WTC11 (cell line): Measurements from ENCODE around the gene MRPS23. TPM values are rescaled to one million over a fixed set of nuclear protein-coding genes. Genes with fewer than 3 reads are reported as not detected.

Experiments used
- ATAC-seq: fragments of 200-7000 bp; cut with Tn5 transposase; 2 replicates; pipeline ENCODE4 v1.10.0; 2021; ENCODE audit warnings: mild to moderate bottlenecking, moderate library complexity
- CTCF ChIA-PET: fragments of 300-600 bp; sonication (Branson Sonifier 250); formaldehyde crosslinking; loops from one replicate; lab custom pipeline; 2021; ENCODE audit warnings: antibody characterized with exemption; lab: Charles Lee
- POLR2A ChIA-PET: fragments of 350-600 bp; sonication (Branson Sonifier 250); formaldehyde crosslinking; loops from one replicate; lab custom pipeline; 2021; ENCODE audit warnings: antibody characterized with exemption; lab: Charles Lee
- DNase-seq: peaks from one replicate; pipeline ENCODE4 v3.0.0; 2021; ENCODE audit warnings: low spot score
- H3K27ac Mint-ChIP-seq: 2 replicates; pipeline ENCODE4 v1.8.0; 2021; ENCODE audit warnings: mixed read lengths
- H3K27me3 Mint-ChIP-seq: 2 replicates; pipeline ENCODE4 v1.8.0; 2021; ENCODE audit warnings: low read depth, mild to moderate bottlenecking, moderate library complexity, mixed read lengths
- H3K36me3 Mint-ChIP-seq: 2 replicates; pipeline ENCODE4 v1.8.0; 2021; ENCODE audit warnings: mixed read lengths
- H3K4me1 Mint-ChIP-seq: 2 replicates; pipeline ENCODE4 v1.8.0; 2022; ENCODE audit warnings: mixed read lengths
- H3K4me3 Mint-ChIP-seq: 2 replicates; pipeline ENCODE4 v1.8.0; 2021; ENCODE audit warnings: mild to moderate bottlenecking, moderate library complexity, mixed read lengths
- H3K9me3 Mint-ChIP-seq: 2 replicates; pipeline ENCODE4 v1.8.0; 2021; ENCODE audit warnings: mixed read lengths
- ATF1 ChIP-seq: sonication (generic); formaldehyde crosslinking; IDR thresholded peaks from 2 replicates; pipeline ENCODE4 v1.8.1; 2023; ENCODE audit warnings: mild to moderate bottlenecking, moderate library complexity, missing genetic modification reagents
- CREB1 ChIP-seq: sonication (generic); formaldehyde crosslinking; IDR thresholded peaks from 2 replicates; pipeline ENCODE4 v1.8.0; 2023; ENCODE audit warnings: mild to moderate bottlenecking, missing genetic modification reagents
- ELF4 ChIP-seq: sonication (generic); formaldehyde crosslinking; IDR thresholded peaks from 2 replicates; pipeline ENCODE4 v1.8.1; 2022; ENCODE audit warnings: low read depth, mild to moderate bottlenecking, moderate library complexity, missing genetic modification reagents
- EMX1 ChIP-seq: fragments of 250-450 bp; sonication (Bioruptor Pico); IDR thresholded peaks from 2 replicates; pipeline ENCODE4 v1.8.0; 2021; ENCODE audit warnings: mild to moderate bottlenecking
- GABPB1 ChIP-seq: sonication (generic); formaldehyde crosslinking; IDR thresholded peaks from 2 replicates; pipeline ENCODE4 v1.8.1; 2023; ENCODE audit warnings: mild to moderate bottlenecking, missing genetic modification reagents
- HMGA2 ChIP-seq: fragments of 250-450 bp; sonication (Bioruptor Pico); IDR thresholded peaks from 2 replicates; pipeline ENCODE4 v1.4.0; 2021; ENCODE audit warnings: mild to moderate bottlenecking, moderate library complexity
- JUN ChIP-seq: sonication (generic); formaldehyde crosslinking; IDR thresholded peaks from 2 replicates; pipeline ENCODE4 v1.8.0; 2023; ENCODE audit warnings: mild to moderate bottlenecking, missing genetic modification reagents
- KAT7 ChIP-seq: sonication (generic); formaldehyde crosslinking; IDR thresholded peaks from 2 replicates; pipeline ENCODE4 v1.8.1; 2023; ENCODE audit warnings: missing genetic modification reagents, mild to moderate bottlenecking, borderline replicate concordance
- MXD4 ChIP-seq: fragments of 250-450 bp; sonication (Bioruptor Pico); IDR thresholded peaks from 2 replicates; pipeline ENCODE4 v1.8.0; 2021; ENCODE audit warnings: mild to moderate bottlenecking, moderate library complexity, borderline replicate concordance
- NFATC4 ChIP-seq: fragments of 250-450 bp; sonication (Bioruptor Pico); IDR thresholded peaks from 2 replicates; pipeline ENCODE4 v1.9.0; 2021; ENCODE audit warnings: mild to moderate bottlenecking
- RORB ChIP-seq: fragments of 250-450 bp; sonication (Bioruptor Pico); IDR thresholded peaks from 2 replicates; pipeline ENCODE4 v1.9.0; 2021; ENCODE audit warnings: mild to moderate bottlenecking
- TP53 ChIP-seq: sonication (generic); formaldehyde crosslinking; IDR thresholded peaks from 2 replicates; pipeline ENCODE4 v1.8.1; 2023; ENCODE audit warnings: mild to moderate bottlenecking, missing genetic modification reagents
- ZNF219 ChIP-seq: sonication (generic); formaldehyde crosslinking; IDR thresholded peaks from 2 replicates; pipeline ENCODE4 v1.8.0; 2023; ENCODE audit warnings: missing genetic modification reagents, mild to moderate bottlenecking, borderline replicate concordance
- ZNF263 ChIP-seq: sonication (generic); formaldehyde crosslinking; IDR thresholded peaks from 2 replicates; pipeline ENCODE4 v1.8.1; 2022; ENCODE audit warnings: low read depth, mild to moderate bottlenecking, moderate library complexity, missing genetic modification reagents
- ZNF416 ChIP-seq: fragments of 250-450 bp; sonication (Bioruptor Pico); IDR thresholded peaks from 2 replicates; pipeline ENCODE4 v1.9.0; 2021; ENCODE audit warnings: mild to moderate bottlenecking, inconsistent platforms
- total RNA-seq: library from RNA; stranded (reverse); gene quantifications from 3 replicates; pipeline ENCODE4 v1.2.3, GENCODE V29; 2021
- TF ChIP-seq, protein P1 (sequence below): fragments of 250-450 bp; sonication (Bioruptor Pico); IDR thresholded peaks from 2 replicates; pipeline ENCODE4 v1.9.0; 2021; ENCODE audit warnings: mild to moderate bottlenecking, borderline replicate concordance
- TF ChIP-seq, protein P2 (sequence below): fragments of 250-450 bp; sonication (Bioruptor Pico); conservative IDR thresholded peaks from 2 replicates; pipeline ENCODE4 v1.9.0; 2021; ENCODE audit warnings: mild to moderate bottlenecking
- TF ChIP-seq, protein P3 (sequence below): fragments of 250-450 bp; sonication (Bioruptor Pico); IDR thresholded peaks from 2 replicates; pipeline ENCODE4 v2.1.2; 2022; ENCODE audit warnings: mild to moderate bottlenecking, moderate library complexity
- TF ChIP-seq, protein P4 (sequence below): sonication (generic); formaldehyde crosslinking; IDR thresholded peaks from 2 replicates; pipeline ENCODE4 v1.8.1; 2023; ENCODE audit warnings: mild to moderate bottlenecking, missing genetic modification reagents, moderate library complexity
- TF ChIP-seq, protein P5 (sequence below): sonication (generic); formaldehyde crosslinking; conservative IDR thresholded peaks from 2 replicates; pipeline ENCODE4 v1.8.1; 2023; ENCODE audit warnings: mild to moderate bottlenecking, low read depth, missing genetic modification reagents, moderate library complexity
- TF ChIP-seq, protein P6 (sequence below): sonication (generic); formaldehyde crosslinking; IDR thresholded peaks from 2 replicates; pipeline ENCODE4 v1.8.0; 2022; ENCODE audit warnings: mild to moderate bottlenecking, missing genetic modification reagents
- TF ChIP-seq, protein P7 (sequence below): sonication (generic); formaldehyde crosslinking; IDR thresholded peaks from 2 replicates; pipeline ENCODE4 v1.8.1; 2022; ENCODE audit warnings: missing genetic modification reagents, borderline replicate concordance

Gene MRPS23
- total RNA-seq, 1 experiment from 2014 or later = 65.3 TPM

DNA sequence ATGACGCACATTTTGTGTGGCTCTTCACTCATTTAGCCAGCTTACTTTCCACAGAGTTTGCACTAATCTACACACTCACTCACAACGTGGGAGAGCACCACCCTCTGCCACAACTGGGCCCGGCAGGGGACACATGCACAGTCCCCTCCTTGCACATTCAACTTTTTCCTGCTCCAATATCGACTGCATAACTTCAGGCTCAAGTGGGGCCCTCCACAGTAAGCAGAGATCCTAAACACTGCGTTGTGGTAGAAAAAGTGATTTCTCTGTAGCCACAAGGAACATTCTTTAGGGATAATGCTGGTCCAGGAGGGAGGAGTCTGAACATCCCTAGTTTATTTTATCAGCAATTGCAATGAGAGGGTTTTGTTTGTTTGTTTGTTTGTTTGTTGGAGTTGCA is 40.0 kb downstream of the MRPS23 start:
- Mint-ChIP-seq H3K4me1 (peaks cover 16% of the 10 kb centered on the region), H3K4me3 (no peak overlapping the region), H3K9me3 (no peaks in the 10 kb centered on the region)
- POLR2A ChIA-PET = no interaction called here
- ATAC-seq (no peak), DNase-seq (no peak)
- no peak for TF ChIP-seq ELF4
- TF ChIP-seq ZNF263 = no peak
- TF ChIP-seq, protein P1, sequence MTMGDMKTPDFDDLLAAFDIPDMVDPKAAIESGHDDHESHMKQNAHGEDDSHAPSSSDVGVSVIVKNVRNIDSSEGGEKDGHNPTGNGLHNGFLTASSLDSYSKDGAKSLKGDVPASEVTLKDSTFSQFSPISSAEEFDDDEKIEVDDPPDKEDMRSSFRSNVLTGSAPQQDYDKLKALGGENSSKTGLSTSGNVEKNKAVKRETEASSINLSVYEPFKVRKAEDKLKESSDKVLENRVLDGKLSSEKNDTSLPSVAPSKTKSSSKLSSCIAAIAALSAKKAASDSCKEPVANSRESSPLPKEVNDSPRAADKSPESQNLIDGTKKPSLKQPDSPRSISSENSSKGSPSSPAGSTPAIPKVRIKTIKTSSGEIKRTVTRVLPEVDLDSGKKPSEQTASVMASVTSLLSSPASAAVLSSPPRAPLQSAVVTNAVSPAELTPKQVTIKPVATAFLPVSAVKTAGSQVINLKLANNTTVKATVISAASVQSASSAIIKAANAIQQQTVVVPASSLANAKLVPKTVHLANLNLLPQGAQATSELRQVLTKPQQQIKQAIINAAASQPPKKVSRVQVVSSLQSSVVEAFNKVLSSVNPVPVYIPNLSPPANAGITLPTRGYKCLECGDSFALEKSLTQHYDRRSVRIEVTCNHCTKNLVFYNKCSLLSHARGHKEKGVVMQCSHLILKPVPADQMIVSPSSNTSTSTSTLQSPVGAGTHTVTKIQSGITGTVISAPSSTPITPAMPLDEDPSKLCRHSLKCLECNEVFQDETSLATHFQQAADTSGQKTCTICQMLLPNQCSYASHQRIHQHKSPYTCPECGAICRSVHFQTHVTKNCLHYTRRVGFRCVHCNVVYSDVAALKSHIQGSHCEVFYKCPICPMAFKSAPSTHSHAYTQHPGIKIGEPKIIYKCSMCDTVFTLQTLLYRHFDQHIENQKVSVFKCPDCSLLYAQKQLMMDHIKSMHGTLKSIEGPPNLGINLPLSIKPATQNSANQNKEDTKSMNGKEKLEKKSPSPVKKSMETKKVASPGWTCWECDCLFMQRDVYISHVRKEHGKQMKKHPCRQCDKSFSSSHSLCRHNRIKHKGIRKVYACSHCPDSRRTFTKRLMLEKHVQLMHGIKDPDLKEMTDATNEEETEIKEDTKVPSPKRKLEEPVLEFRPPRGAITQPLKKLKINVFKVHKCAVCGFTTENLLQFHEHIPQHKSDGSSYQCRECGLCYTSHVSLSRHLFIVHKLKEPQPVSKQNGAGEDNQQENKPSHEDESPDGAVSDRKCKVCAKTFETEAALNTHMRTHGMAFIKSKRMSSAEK (CRISPR knock-in tag) = no peak
- no peak for TF ChIP-seq EMX1 (CRISPR knock-in tag)
- TF ChIP-seq MXD4 (CRISPR knock-in tag) = no peak
- TF ChIP-seq ZNF219 (CRISPR knock-in tag) = no peak
- TF ChIP-seq, all 79 proteins: peak for 0
- Mint-ChIP-seq H3K27ac (no peak overlapping the region), H3K36me3 (no peaks in the 10 kb centered on the region), H3K27me3 (peaks cover 7% of the 10 kb centered on the region)
- CTCF ChIA-PET = no interaction called here

DNA sequence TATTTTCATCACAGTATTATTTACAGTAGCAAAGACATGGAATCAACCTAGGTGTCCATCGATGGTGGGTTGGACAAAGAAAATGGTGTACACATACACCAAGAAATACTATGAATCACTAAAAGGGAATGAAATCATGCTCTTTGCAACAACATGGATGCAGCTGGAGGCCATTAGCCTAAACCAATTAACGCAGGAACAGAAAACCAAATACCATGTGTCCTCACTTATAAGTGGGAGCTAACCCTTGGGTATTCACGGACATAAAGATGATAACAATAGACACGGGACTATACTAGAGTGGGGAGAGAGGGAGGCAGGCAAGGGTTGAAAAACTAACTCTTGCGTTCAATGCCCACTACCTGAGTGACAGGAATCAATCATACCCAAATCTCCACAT is 41.0 kb downstream of the MRPS23 start:
- H3K4me3 Mint-ChIP-seq = no peak overlapping the region
- TF ChIP-seq KAT7 (CRISPR knock-in tag) (no peak), CREB1 (no peak), MXD4 (CRISPR knock-in tag) (no peak), NFATC4 (no peak), GABPB1 (CRISPR knock-in tag) (no peak), TP53 (CRISPR knock-in tag) (no peak), EMX1 (CRISPR knock-in tag) (no peak), JUN (CRISPR knock-in tag) (no peak), ZNF416 (CRISPR knock-in tag) (no peak), ATF1 (CRISPR knock-in tag) (no peak), RORB (CRISPR knock-in tag) (no peak), HMGA2 (no peak)
- TF ChIP-seq, protein P2, sequence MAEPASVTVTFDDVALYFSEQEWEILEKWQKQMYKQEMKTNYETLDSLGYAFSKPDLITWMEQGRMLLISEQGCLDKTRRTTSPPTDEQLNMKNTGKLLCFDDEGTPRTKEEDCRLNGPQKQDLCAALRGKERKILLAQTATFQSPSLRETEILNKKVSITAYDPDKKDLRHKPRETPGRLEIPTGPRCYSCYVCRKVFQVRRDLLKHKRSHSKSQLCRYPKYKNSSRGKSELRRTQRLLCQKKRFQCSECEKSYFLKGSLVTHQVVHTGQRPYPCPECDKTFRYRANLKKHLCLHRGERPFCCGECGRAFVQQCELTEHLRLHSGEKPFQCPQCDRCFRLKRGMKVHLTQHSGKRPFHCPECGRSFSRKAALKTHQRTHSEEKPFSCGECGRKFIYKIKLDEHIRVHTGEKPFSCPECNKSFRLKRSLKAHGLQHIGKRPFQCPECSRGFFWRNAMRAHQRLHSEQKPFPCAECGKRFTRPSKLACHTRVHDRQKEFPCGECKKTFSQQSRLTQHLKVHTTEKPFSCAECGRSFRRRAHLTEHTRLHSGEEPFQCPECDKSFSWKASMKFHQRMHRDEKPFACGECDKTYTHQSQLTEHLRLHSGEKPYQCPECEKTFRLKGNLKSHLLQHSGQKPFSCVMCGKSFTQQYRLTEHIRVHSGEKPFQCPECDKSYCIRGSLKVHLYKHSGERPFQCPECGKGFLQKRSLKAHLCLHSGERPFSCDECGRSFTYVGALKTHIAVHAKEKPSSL (CRISPR knock-in tag) = no peak
- TF ChIP-seq, protein P3, sequence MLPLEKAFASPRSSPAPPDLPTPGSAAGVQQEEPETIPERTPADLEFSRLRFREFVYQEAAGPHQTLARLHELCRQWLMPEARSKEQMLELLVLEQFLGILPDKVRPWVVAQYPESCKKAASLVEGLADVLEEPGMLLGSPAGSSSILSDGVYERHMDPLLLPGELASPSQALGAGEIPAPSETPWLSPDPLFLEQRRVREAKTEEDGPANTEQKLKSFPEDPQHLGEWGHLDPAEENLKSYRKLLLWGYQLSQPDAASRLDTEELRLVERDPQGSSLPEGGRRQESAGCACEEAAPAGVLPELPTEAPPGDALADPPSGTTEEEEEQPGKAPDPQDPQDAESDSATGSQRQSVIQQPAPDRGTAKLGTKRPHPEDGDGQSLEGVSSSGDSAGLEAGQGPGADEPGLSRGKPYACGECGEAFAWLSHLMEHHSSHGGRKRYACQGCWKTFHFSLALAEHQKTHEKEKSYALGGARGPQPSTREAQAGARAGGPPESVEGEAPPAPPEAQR (CRISPR knock-in tag) = no peak
- TF ChIP-seq, protein P4, sequence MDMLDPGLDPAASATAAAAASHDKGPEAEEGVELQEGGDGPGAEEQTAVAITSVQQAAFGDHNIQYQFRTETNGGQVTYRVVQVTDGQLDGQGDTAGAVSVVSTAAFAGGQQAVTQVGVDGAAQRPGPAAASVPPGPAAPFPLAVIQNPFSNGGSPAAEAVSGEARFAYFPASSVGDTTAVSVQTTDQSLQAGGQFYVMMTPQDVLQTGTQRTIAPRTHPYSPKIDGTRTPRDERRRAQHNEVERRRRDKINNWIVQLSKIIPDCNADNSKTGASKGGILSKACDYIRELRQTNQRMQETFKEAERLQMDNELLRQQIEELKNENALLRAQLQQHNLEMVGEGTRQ (CRISPR knock-in tag) = no peak
- TF ChIP-seq, protein P5, sequence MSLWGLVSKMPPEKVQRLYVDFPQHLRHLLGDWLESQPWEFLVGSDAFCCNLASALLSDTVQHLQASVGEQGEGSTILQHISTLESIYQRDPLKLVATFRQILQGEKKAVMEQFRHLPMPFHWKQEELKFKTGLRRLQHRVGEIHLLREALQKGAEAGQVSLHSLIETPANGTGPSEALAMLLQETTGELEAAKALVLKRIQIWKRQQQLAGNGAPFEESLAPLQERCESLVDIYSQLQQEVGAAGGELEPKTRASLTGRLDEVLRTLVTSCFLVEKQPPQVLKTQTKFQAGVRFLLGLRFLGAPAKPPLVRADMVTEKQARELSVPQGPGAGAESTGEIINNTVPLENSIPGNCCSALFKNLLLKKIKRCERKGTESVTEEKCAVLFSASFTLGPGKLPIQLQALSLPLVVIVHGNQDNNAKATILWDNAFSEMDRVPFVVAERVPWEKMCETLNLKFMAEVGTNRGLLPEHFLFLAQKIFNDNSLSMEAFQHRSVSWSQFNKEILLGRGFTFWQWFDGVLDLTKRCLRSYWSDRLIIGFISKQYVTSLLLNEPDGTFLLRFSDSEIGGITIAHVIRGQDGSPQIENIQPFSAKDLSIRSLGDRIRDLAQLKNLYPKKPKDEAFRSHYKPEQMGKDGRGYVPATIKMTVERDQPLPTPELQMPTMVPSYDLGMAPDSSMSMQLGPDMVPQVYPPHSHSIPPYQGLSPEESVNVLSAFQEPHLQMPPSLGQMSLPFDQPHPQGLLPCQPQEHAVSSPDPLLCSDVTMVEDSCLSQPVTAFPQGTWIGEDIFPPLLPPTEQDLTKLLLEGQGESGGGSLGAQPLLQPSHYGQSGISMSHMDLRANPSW (CRISPR knock-in tag) = no peak
- TF ChIP-seq, protein P6, sequence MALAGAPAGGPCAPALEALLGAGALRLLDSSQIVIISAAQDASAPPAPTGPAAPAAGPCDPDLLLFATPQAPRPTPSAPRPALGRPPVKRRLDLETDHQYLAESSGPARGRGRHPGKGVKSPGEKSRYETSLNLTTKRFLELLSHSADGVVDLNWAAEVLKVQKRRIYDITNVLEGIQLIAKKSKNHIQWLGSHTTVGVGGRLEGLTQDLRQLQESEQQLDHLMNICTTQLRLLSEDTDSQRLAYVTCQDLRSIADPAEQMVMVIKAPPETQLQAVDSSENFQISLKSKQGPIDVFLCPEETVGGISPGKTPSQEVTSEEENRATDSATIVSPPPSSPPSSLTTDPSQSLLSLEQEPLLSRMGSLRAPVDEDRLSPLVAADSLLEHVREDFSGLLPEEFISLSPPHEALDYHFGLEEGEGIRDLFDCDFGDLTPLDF (CRISPR knock-in tag) = no peak
- TF ChIP-seq, protein P7, sequence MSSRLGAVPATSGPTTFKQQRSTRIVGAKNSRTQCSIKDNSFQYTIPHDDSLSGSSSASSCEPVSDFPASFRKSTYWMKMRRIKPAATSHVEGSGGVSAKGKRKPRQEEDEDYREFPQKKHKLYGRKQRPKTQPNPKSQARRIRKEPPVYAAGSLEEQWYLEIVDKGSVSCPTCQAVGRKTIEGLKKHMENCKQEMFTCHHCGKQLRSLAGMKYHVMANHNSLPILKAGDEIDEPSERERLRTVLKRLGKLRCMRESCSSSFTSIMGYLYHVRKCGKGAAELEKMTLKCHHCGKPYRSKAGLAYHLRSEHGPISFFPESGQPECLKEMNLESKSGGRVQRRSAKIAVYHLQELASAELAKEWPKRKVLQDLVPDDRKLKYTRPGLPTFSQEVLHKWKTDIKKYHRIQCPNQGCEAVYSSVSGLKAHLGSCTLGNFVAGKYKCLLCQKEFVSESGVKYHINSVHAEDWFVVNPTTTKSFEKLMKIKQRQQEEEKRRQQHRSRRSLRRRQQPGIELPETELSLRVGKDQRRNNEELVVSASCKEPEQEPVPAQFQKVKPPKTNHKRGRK = no peak
- TF ChIP-seq, all 79 proteins: peak for 0
- POLR2A ChIA-PET = no interaction called here
- Mint-ChIP-seq H3K27ac (no peak overlapping the region), H3K4me1 (peaks cover 16% of the 10 kb centered on the region), H3K36me3 (no peaks in the 10 kb centered on the region), H3K27me3 (peaks cover 7% of the 10 kb centered on the region), H3K9me3 (no peaks in the 10 kb centered on the region)
- DNase-seq (no peak), ATAC-seq (no peak)
- CTCF ChIA-PET = no interaction called here
